ENCODE data around the gene SPPL2B. TPM values are rescaled to one million over a fixed set of nuclear protein-coding genes. Genes with fewer than 3 reads are reported as not detected.
A peak's percentile ranks its signal among the peaks of the same experiment; 100 is the strongest.

SPPL2B gene
- total RNA-seq, 2 donors from 2014 or later: 108 to 206 TPM

GRCh38 chr19:2326699-2327360 is 1.7 kb upstream of the SPPL2B start:
- no peaks in the 10 kb centered on the region for H3K36me3 ChIP-seq
- H3K27ac ChIP-seq: no peak overlapping the region
- H3K4me3 ChIP-seq: no peak overlapping the region
- peaks cover 10% of the 10 kb centered on the region for H3K4me1 ChIP-seq
- no peak overlapping the region for H3K9ac ChIP-seq (ENCODE audit: low read depth in 2 of 2, low read length in 2 of 2)
- DNase-seq: no peak
- H3K9me3 ChIP-seq: no peaks in the 10 kb centered on the region
- TF ChIP-seq CTCF (IDR thresholded peaks at IDR 0.05): no peak
- intact Hi-C loops (cut with DNase I): no loop called here
- H3K27me3 ChIP-seq: no peaks in the 10 kb centered on the region

GRCh38 chr19:2327773-2328400 is 597 bp upstream of the SPPL2B start:
- H3K9ac ChIP-seq (ENCODE audit: low read depth in 2 of 2, low read length in 2 of 2): peak overlapping the region; percentile 77 to 98
- H3K27ac ChIP-seq: peak overlapping the region; percentile 92
- peak overlapping the region; percentile 91 for H3K4me3 ChIP-seq
- no peaks in the 10 kb centered on the region for H3K36me3 ChIP-seq
- H3K4me1 ChIP-seq: peaks cover 17% of the 10 kb centered on the region
- H3K27me3 ChIP-seq: no peaks in the 10 kb centered on the region
- intact Hi-C loops (cut with DNase I): no loop called here
- TF ChIP-seq CTCF (IDR thresholded peaks at IDR 0.05): no peak
- H3K9me3 ChIP-seq: no peaks in the 10 kb centered on the region
- peak; percentile 80 for DNase-seq

- Histone ChIP-seq H3K27ac (peak overlapping the region; percentile 92), H3K4me1 (peaks cover 24% of the 10 kb centered on the region), H3K4me3 (peak overlapping the region; percentile 91), H3K9ac (ENCODE audit: low read depth in 2 of 2, low read length in 2 of 2) (peak overlapping the region; percentile 86 to 98), H3K36me3 (no peaks in the 10 kb centered on the region), H3K27me3 (no peaks in the 10 kb centered on the region), H3K9me3 (no peaks in the 10 kb centered on the region)
- TF ChIP-seq CTCF (IDR thresholded peaks at IDR 0.05): no peak
- intact Hi-C loops (cut with DNase I): no loop called here
- DNase-seq: no peak
These were observed 630 bp downstream of the SPPL2B start for GRCh38 chr19:2329149-2329478.

DNA sequence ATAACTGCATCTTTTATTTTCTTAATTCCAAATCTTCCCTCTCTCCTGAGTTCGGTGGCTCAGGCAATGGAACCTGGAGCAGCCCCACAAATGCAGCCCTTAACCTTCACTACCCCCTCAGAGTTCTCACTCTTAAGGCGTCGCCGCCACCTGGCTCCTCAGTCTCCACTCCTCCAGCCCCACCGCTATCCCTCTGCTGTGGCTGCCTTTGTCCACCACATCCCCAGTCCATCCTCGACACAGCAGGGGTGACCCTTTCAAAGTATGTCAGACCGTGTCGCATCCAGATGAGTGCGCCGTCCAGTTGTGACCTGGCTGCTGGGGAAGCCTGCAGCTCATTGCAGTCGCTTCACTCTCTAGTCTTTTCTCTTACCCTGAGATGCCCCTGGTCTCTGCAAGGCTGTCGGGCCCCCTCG is 1.0 kb downstream of the SPPL2B start:
- Histone ChIP-seq H3K27me3 (no peaks in the 10 kb centered on the region), H3K27ac (peak overlapping the region; percentile 92), H3K4me1 (peaks cover 24% of the 10 kb centered on the region), H3K4me3 (peak overlapping the region; percentile 91), H3K36me3 (no peaks in the 10 kb centered on the region), H3K9ac (ENCODE audit: low read depth in 2 of 2, low read length in 2 of 2) (peak overlapping the region; percentile 86 to 98), H3K9me3 (no peaks in the 10 kb centered on the region)
- intact Hi-C loops (cut with DNase I): no loop called here
- no peak for TF ChIP-seq CTCF (IDR thresholded peaks at IDR 0.05)
- DNase-seq: peak; percentile 36

- TF ChIP-seq CTCF (IDR thresholded peaks at IDR 0.05): no peak
- DNase-seq: peak; percentile 32
- Histone ChIP-seq H3K27me3 (no peaks in the 10 kb centered on the region), H3K4me3 (peak overlapping the region; percentile 12), H3K9me3 (no peaks in the 10 kb centered on the region), H3K36me3 (no peaks in the 10 kb centered on the region), H3K9ac (ENCODE audit: low read depth in 2 of 2, low read length in 2 of 2) (peak overlapping the region; percentile 61 to 98), H3K27ac (peak overlapping the region; percentile 92), H3K4me1 (peaks cover 24% of the 10 kb centered on the region)
- intact Hi-C loops (cut with DNase I): loop anchor here (5.0 kb wide), 1 partner anchor 62 kb away; no protein-coding TSS in a partner anchor
These were observed 1.8 kb downstream of the SPPL2B start for GRCh38 chr19:2330255-2330631.
